CD4-positive, alpha-beta T cell (primary cell): Measurements from ENCODE around the gene HSPA4. TPM values are rescaled to one million over a fixed set of nuclear protein-coding genes. Genes with fewer than 3 reads are reported as not detected.

Experiments used
- ATAC-seq: fragments of 200-7000 bp; cut with Tn5 transposase; one replicate; pipeline ENCODE4 v1.10.0; 2022; ENCODE audit warnings: mild to moderate bottlenecking; ENCODE audit not compliant: poor library complexity
- CTCF ChIA-PET: fragments of 350-600 bp; sonication (Branson Sonifier 250); formaldehyde crosslinking; loops from one replicate; lab custom pipeline; 2021; ENCODE audit warnings: antibody characterized with exemption, inconsistent platforms; lab: Charles Lee
- POLR2A ChIA-PET: fragments of 350-600 bp; sonication (Branson Sonifier 250); formaldehyde crosslinking; loops from one replicate; lab custom pipeline; 2021; ENCODE audit warnings: antibody characterized with exemption, inconsistent platforms; lab: Charles Lee
- DNase-seq, 14 experiments: peaks; one replicate each; pipeline ENCODE4 v3.0.0-alpha.2; 2013 to 2020; ENCODE audit warnings: mixed read lengths in 2 of 14
- H3K27ac ChIP-seq, 2 donors: one replicate each; pipeline versions ENCODE4 v1.5.1 to v1.7.0; 2013; ENCODE audit warnings: low read length in 2 of 2, low read depth in 1 of 2, mild to moderate bottlenecking in 1 of 2
- H3K27me3 ChIP-seq, 2 experiments: 1 replicate in 1 of 2; 2 replicates in 1 of 2; pipeline versions ENCODE4 v1.6.1 to v1.7.0; 2013; ENCODE audit warnings: low read length in 2 of 2, control low read depth in 1 of 2, mild to moderate bottlenecking in 1 of 2, moderate library complexity in 1 of 2; ENCODE audit not compliant: insufficient read depth in 2 of 2, control insufficient read depth in 1 of 2
- H3K36me3 ChIP-seq: one replicate; pipeline ENCODE4 v1.6.1; 2013; ENCODE audit warnings: low read length, control low read depth; ENCODE audit not compliant: insufficient read depth
- H3K4me1 ChIP-seq: one replicate; pipeline ENCODE4 v1.6.1; 2013; ENCODE audit warnings: low read length, control low read depth; ENCODE audit not compliant: insufficient read depth
- H3K4me3 ChIP-seq: one replicate; pipeline ENCODE4 v1.5.1; 2013; ENCODE audit warnings: mild to moderate bottlenecking, low read length, moderate library complexity
- H3K9me3 ChIP-seq, 2 experiments: 1 replicate in 1 of 2; 2 replicates in 1 of 2; pipeline versions ENCODE4 v1.6.1 to v1.7.0; 2013; ENCODE audit warnings: low read length in 2 of 2, mild to moderate bottlenecking in 2 of 2, control low read depth in 1 of 2, moderate library complexity in 1 of 2; ENCODE audit not compliant: control insufficient read depth in 1 of 2, insufficient read depth in 1 of 2
- H3K27ac Mint-ChIP-seq: one replicate; pipeline ENCODE4 v1.8.0; 2020; ENCODE audit warnings: mixed read lengths
- H3K27me3 Mint-ChIP-seq: one replicate; pipeline ENCODE4 v1.8.0; 2021; ENCODE audit warnings: mixed read lengths
- H3K36me3 Mint-ChIP-seq: one replicate; pipeline ENCODE4 v1.8.0; 2021; ENCODE audit warnings: low read depth, mixed read lengths
- H3K4me1 Mint-ChIP-seq: one replicate; pipeline ENCODE4 v1.8.0; 2021; ENCODE audit warnings: low read depth, mixed read lengths
- H3K4me3 Mint-ChIP-seq: one replicate; pipeline ENCODE4 v1.8.0; 2020; ENCODE audit warnings: mild to moderate bottlenecking, mixed read lengths
- H3K9me3 Mint-ChIP-seq: one replicate; pipeline ENCODE4 v1.8.0; 2020; ENCODE audit warnings: mixed read lengths
- intact Hi-C, 2 experiments: fragments of 100-400 bp; cut with DNase I in 1 of 2; cut with micrococcal nuclease in 1 of 2; formaldehyde crosslinking; loops; one replicate each; pipeline versions ENCODE4 v1.15.1 to v1.9.0; 2023 to 2025; cut with DNase I, micrococcal nuclease
- total RNA-seq, 174 experiments: library from RNA in 2 of 174; stranded (reverse) in 2 of 174; gene quantifications; one replicate each; pipeline ENCODE4 v1.2.3 and lab custom pipeline; 2021 to 2026
- TF ChIP-seq, protein P1 (sequence below): fragments of 200-600 bp; IDR thresholded peaks from one replicate; pipeline ENCODE4 v1.8.0; 2022; ENCODE audit warnings: antibody characterized with exemption, mild to moderate bottlenecking

The HSPA4 gene
- total RNA-seq, 2 experiments from 2014 or later = 42.2 to 44.7 TPM

- ChIA-PET CTCF (no interaction called here), POLR2A (no interaction called here)
- Mint-ChIP-seq H3K9me3 (peaks cover 3% of the 10 kb centered on the region), H3K27me3 (no peaks in the 10 kb centered on the region), H3K4me1 (no peaks in the 10 kb centered on the region), H3K27ac (no peak overlapping the region), H3K4me3 (no peak overlapping the region), H3K36me3 (no peaks in the 10 kb centered on the region)
- DNase-seq = no peak
- intact Hi-C loops = no loop called here
- Histone ChIP-seq H3K4me3 (no peak overlapping the region), H3K9me3 (no peaks in the 10 kb centered on the region), H3K36me3 (no peaks in the 10 kb centered on the region), H3K4me1 (no peaks in the 10 kb centered on the region), H3K27me3 (no peaks in the 10 kb centered on the region), H3K27ac (no peak overlapping the region)
- TF ChIP-seq, protein P1, sequence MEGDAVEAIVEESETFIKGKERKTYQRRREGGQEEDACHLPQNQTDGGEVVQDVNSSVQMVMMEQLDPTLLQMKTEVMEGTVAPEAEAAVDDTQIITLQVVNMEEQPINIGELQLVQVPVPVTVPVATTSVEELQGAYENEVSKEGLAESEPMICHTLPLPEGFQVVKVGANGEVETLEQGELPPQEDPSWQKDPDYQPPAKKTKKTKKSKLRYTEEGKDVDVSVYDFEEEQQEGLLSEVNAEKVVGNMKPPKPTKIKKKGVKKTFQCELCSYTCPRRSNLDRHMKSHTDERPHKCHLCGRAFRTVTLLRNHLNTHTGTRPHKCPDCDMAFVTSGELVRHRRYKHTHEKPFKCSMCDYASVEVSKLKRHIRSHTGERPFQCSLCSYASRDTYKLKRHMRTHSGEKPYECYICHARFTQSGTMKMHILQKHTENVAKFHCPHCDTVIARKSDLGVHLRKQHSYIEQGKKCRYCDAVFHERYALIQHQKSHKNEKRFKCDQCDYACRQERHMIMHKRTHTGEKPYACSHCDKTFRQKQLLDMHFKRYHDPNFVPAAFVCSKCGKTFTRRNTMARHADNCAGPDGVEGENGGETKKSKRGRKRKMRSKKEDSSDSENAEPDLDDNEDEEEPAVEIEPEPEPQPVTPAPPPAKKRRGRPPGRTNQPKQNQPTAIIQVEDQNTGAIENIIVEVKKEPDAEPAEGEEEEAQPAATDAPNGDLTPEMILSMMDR = no peak
- no peak for ATAC-seq
These were observed 88.5 kb downstream of the HSPA4 start for GRCh38 chr5:133140311-133140710.

GRCh38 chr5:133141746-133142145 lies 89.9 kb downstream of the HSPA4 start:
- no peak overlapping the region for H3K27ac Mint-ChIP-seq
- POLR2A ChIA-PET = no interaction called here

DNA sequence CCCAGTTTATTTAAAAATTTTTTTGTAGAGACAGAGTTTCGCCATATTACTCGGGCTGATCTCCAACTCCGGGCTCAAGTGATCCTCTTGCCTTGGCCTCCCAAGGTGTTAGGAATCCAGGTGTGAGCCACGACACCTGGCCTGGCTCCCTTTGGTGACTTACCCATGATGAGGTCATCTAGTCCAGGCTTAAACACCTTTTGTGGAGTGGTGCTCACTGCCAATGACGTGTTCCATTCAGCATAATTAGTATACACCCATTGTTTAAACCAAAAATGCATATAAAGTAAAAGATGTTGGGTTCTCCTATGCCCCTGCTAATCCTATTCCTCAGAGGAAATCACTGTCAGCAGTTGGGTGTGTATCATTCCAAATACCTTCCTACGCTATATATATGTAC lies 91.0 kb downstream of the HSPA4 start:
- no peaks in the 10 kb centered on the region for H3K27me3 ChIP-seq
- CTCF ChIA-PET = no interaction called here
- no peak overlapping the region for H3K27ac ChIP-seq
- no peak overlapping the region for H3K4me3 ChIP-seq
- intact Hi-C loops = no loop called here
- DNase-seq = no peak
- Mint-ChIP-seq H3K27me3 (no peaks in the 10 kb centered on the region), H3K4me1 (peaks cover 7% of the 10 kb centered on the region), H3K27ac (no peak overlapping the region), H3K9me3 (no peaks in the 10 kb centered on the region), H3K36me3 (no peaks in the 10 kb centered on the region), H3K4me3 (no peak overlapping the region)
- no peaks in the 10 kb centered on the region for H3K36me3 ChIP-seq
- peaks cover 8% of the 10 kb centered on the region for H3K4me1 ChIP-seq
- TF ChIP-seq, protein P1 = no peak
- H3K9me3 ChIP-seq = no peaks in the 10 kb centered on the region
- POLR2A ChIA-PET = no interaction called here
- ATAC-seq = no peak

More at GRCh38 chr5:133141746-133142145, 89.9 kb downstream of the HSPA4 start:
- Histone ChIP-seq H3K4me1 (no peaks in the 10 kb centered on the region), H3K36me3 (no peaks in the 10 kb centered on the region), H3K9me3 (no peaks in the 10 kb centered on the region), H3K4me3 (no peak overlapping the region), H3K27ac (no peak overlapping the region), H3K27me3 (no peaks in the 10 kb centered on the region)
- H3K4me1 Mint-ChIP-seq = no peaks in the 10 kb centered on the region
- peaks cover 2% of the 10 kb centered on the region for H3K9me3 Mint-ChIP-seq
- TF ChIP-seq, protein P1 = no peak
- no peak for ATAC-seq
- H3K36me3 Mint-ChIP-seq = no peaks in the 10 kb centered on the region
- H3K4me3 Mint-ChIP-seq = no peak overlapping the region
- no peak for DNase-seq
- CTCF ChIA-PET = no interaction called here
- no peaks in the 10 kb centered on the region for H3K27me3 Mint-ChIP-seq
- intact Hi-C loops = no loop called here
